C4-2B (cell line): ENCODE measurements around the gene AOAH.

Source experiments
- H3K27ac ChIP-seq: fragments of 450-650 bp; 2 replicates; pipeline ENCODE4 v1.5.1; 2017
- ZFX ChIP-seq: fragments of 450-650 bp; IDR thresholded peaks from 2 replicates; pipeline ENCODE4 v1.6.1; 2017
- TF ChIP-seq, protein P1 (sequence below): fragments of 450-650 bp; conservative IDR thresholded peaks from 2 replicates; pipeline ENCODE4 v1.5.1; 2017; ENCODE audit warnings: mild to moderate bottlenecking

Gene AOAH

GRCh38 chr7:36690514-36691187, 33.6 kb downstream of the AOAH start:
- no peak overlapping the region for H3K27ac ChIP-seq

DNA sequence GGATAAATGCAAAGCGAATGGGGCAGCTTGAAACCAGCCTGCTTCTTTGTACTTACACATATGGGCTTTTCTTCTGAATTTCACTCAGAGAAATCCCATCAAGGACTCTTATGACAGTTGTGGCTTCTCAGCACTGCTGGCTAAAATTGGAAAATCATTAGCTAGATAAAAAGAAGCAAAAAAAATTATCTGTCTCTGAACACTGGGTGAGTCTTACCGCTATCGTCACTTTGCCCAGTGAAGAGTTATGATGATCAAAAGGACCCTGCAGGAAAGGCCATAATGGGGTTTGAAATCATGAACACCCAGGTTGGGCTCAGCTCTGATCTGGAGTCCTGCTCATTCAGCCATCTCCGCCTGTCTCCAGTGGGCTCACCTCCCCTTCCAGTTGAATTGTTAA, 34.3 kb downstream of the AOAH start:
- TF ChIP-seq ZFX = no peak
- TF ChIP-seq, protein P1, sequence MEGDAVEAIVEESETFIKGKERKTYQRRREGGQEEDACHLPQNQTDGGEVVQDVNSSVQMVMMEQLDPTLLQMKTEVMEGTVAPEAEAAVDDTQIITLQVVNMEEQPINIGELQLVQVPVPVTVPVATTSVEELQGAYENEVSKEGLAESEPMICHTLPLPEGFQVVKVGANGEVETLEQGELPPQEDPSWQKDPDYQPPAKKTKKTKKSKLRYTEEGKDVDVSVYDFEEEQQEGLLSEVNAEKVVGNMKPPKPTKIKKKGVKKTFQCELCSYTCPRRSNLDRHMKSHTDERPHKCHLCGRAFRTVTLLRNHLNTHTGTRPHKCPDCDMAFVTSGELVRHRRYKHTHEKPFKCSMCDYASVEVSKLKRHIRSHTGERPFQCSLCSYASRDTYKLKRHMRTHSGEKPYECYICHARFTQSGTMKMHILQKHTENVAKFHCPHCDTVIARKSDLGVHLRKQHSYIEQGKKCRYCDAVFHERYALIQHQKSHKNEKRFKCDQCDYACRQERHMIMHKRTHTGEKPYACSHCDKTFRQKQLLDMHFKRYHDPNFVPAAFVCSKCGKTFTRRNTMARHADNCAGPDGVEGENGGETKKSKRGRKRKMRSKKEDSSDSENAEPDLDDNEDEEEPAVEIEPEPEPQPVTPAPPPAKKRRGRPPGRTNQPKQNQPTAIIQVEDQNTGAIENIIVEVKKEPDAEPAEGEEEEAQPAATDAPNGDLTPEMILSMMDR = no peak
- H3K27ac ChIP-seq = no peak overlapping the region

More at GRCh38 chr7:36690514-36691187, 33.6 kb downstream of the AOAH start:
- no peak for TF ChIP-seq ZFX

DNA sequence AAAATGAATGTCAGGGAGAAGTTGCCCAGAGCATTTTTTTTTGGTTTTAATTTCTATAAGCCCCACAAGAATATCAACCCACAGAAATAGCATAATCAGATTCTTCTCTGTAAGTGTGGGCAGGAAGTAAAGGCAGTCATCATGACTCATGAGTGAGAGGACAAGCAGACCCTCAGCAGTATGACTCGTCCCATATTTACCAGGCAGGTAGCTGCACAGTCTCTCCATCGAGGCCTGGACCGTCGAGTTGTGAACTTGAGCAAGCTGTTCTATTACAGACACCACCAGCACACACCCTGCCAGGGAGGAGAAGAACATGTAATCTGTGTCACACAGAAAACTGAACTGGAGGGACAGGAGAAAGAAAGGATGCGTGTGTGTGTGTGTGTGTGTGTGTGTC, 37.8 kb downstream of the AOAH start:
- H3K27ac ChIP-seq = no peak overlapping the region
- TF ChIP-seq ZFX = no peak
- TF ChIP-seq, protein P1 = no peak

DNA sequence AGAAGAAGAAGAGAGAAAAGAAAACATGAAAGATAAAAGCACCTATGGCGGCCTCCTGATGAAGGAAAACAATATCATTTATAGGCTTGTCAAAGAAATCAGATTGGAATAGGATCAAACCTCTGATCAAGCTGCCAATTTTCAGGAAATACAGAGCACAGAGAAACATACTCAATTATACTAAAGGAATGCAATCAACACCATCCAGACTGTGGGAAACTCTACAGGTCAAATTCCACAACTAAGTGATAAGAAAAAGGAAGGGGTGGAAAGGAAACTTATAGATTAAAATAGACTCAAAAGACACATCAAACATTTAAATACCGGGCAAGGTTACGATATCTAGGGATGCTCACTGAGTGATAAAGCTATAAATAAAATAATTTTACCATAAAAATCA, 39.3 kb downstream of the AOAH start:
- no peak for TF ChIP-seq ZFX
- TF ChIP-seq, protein P1 = no peak
- H3K27ac ChIP-seq = no peak overlapping the region

DNA sequence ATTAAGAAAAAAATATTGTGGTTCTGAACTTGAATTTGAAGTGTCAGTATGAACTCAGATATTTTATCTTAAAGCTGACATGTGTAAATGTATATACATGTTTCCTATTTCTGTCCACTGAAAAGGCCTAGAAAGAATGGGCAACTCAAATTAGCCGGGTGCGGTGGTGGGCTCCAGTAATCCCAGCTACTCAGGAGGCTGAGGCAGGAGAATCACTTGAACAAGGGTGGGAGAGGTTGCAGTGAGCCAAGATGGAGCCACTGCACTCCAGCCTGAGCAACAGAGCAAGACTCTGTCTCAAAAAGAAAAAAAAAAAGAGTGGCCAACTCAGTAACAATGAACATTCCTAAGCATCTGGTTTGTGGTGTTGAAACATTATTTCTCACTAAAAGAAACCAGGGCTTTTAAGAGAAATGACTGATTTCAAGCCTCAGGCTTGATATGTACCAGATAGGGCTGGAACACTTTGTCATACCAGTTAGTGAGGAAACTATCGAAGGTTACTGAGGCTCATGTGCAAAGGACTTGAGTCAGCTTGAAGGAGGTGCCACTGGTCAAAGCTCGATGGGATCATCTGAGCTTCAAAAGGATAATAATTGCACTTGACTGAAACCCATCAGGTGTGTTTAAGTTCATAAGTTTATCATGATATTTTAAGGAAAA, 40.5 kb downstream of the AOAH start:
- TF ChIP-seq, protein P1 = no peak
- no peak for TF ChIP-seq ZFX
- no peak overlapping the region for H3K27ac ChIP-seq

DNA sequence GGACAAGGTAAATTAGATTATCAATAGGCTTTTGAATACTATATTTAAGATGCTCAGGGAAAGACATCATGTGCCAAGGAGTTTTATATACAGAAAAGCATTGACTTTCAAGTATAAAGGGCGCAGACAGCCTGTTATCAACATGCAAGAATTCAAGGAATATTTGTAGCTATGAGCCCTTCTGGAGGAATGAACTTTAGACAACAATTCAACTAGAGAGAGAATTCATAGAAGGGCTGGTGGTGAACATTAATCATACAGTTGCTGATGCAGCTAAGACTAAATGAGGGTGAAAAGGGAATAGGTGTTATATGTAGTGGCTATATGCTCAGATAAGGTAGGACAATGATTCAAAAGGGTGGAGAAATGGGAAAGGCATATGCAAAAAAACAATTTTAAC, 41.2 kb downstream of the AOAH start:
- no peak for TF ChIP-seq ZFX
- TF ChIP-seq, protein P1 = no peak
- no peak overlapping the region for H3K27ac ChIP-seq

- no peak overlapping the region for H3K27ac ChIP-seq
- TF ChIP-seq, protein P1 = no peak
- no peak for TF ChIP-seq ZFX
Measured at GRCh38 chr7:36682102-36682501, 42.2 kb downstream of the AOAH start.
